Measurements from ENCODE around the gene BTN1A1. TPM values are rescaled to one million over a fixed set of nuclear protein-coding genes. Genes with fewer than 3 reads are reported as not detected.

BTN1A1 gene
- total and polyA plus RNA-seq, 9 of the 15 experiments (the other 6 are each of a cell fraction or from before 2014, with no cell fraction given), result 0.01 to 0.15 (median 0.06) TPM; not detected in 4

- TF ChIP-seq AFF1 (IDR thresholded peaks at IDR 0.05; ENCODE audit: low read depth in 1 of 2, partially characterized antibody in 2 of 2), result peak in 1 of 2 experiments; percentile 52
- TF ChIP-seq E2F5 (CRISPR knock-in tag; IDR thresholded peaks at IDR 0.05), result no peak
- TF ChIP-seq SMARCA4 (IDR thresholded peaks at IDR 0.05), result peak; percentile 59
- TF ChIP-seq GTF3C2 (IDR thresholded peaks at IDR 0.05; ENCODE audit: borderline replicate concordance, extremely low read depth, insufficient read length), result peak; percentile 92
- no peak; a peak in 1 of 4 replicates for TF ChIP-seq SIN3A (IDR thresholded peaks at IDR 0.05; ENCODE audit: borderline replicate concordance in 2 of 2, control insufficient read depth in 1 of 2, low read depth in 2 of 2, low read length in 2 of 2)
- TF ChIP-seq ZNF76 (CRISPR knock-in tag; IDR thresholded peaks at IDR 0.05; ENCODE audit: borderline replicate concordance), result no peak
- TF ChIP-seq FOXP1 (CRISPR knock-in tag; IDR thresholded peaks at IDR 0.05), result 0 out of 2 replicates have a peak, but pooled peaks have one; percentile 12
- no peak for TF ChIP-seq PTTG1 (tag; IDR thresholded peaks at IDR 0.05; ENCODE audit: low read depth)
- TF ChIP-seq RREB1 (CRISPR knock-in tag; IDR thresholded peaks at IDR 0.05), result peak; percentile 5; the same call in 1 of the 2 replicates
These were observed 53.7 kb downstream of the BTN1A1 start (continued) for GRCh38 chr6:26553635-26554446.
